KMS-11 (cell line): ENCODE data around the gene B4GALT3.
"Not testable (repeated sequence)": the region's sequence is repeated elsewhere in the genome, so short reads cannot be mapped to it uniquely, and the experiment has no call there.

ENCODE experiments used
- H2AFZ ChIP-seq: fragments of 200-600 bp; sonication (generic); 2 replicates; pipeline ENCODE4 v1.6.1; 2016; ENCODE audit warnings: antibody characterized with exemption, mixed run types, low read depth
- H3K27ac ChIP-seq: fragments of 200-600 bp; sonication (generic); 2 replicates; pipeline ENCODE4 v1.6.1; 2016; ENCODE audit warnings: mild to moderate bottlenecking, mixed run types
- H3K27me3 ChIP-seq: fragments of 200-600 bp; sonication (generic); 2 replicates; pipeline ENCODE4 v1.6.1; 2017; ENCODE audit warnings: mild to moderate bottlenecking, low read depth, mixed run types, moderate library complexity; ENCODE audit not compliant: insufficient read depth
- H3K36me3 ChIP-seq: fragments of 200-600 bp; sonication (generic); 2 replicates; pipeline ENCODE4 v1.6.1; 2017; ENCODE audit warnings: mild to moderate bottlenecking, mixed run types; ENCODE audit not compliant: insufficient read depth
- H3K4me1 ChIP-seq: fragments of 200-600 bp; sonication (generic); 2 replicates; pipeline ENCODE4 v1.6.1; 2016; ENCODE audit warnings: mild to moderate bottlenecking, low read depth, mixed run types; ENCODE audit not compliant: poor library complexity, severe bottlenecking
- H3K4me2 ChIP-seq: fragments of 200-600 bp; sonication (generic); 2 replicates; pipeline ENCODE4 v1.7.0; 2016; ENCODE audit warnings: mild to moderate bottlenecking, mixed run types
- H3K4me3 ChIP-seq: fragments of 200-600 bp; sonication (generic); IDR thresholded peaks from 2 replicates; pipeline ENCODE4 v1.6.1; 2017; ENCODE audit warnings: low read depth, low read length, mixed read lengths; ENCODE audit not compliant: insufficient read depth
- H3K79me2 ChIP-seq: fragments of 200-600 bp; sonication (generic); 2 replicates; pipeline ENCODE4 v1.6.1; 2016; ENCODE audit warnings: low read depth, mixed run types; ENCODE audit not compliant: insufficient read depth
- H3K9ac ChIP-seq: fragments of 200-600 bp; sonication (generic); 2 replicates; pipeline ENCODE4 v1.6.1; 2016; ENCODE audit warnings: mild to moderate bottlenecking, mixed run types
- H4K20me1 ChIP-seq: fragments of 200-600 bp; sonication (generic); 2 replicates; pipeline ENCODE4 v1.6.1; 2016; ENCODE audit warnings: mild to moderate bottlenecking, mixed run types; ENCODE audit not compliant: insufficient read depth
- CTCF ChIP-seq: fragments of 200-600 bp; sonication (generic); conservative IDR thresholded peaks from 2 replicates; pipeline ENCODE4 v1.6.1; 2017; ENCODE audit warnings: low read depth, mild to moderate bottlenecking, antibody characterized with exemption, low read length, moderate library complexity, mixed read lengths

The B4GALT3 gene

GRCh38 chr1:161225178-161225533 is 47.8 kb upstream of the B4GALT3 start:
- peaks cover 3% of the 10 kb centered on the region; the same call in 1 of the 2 replicates for H3K36me3 ChIP-seq
- no peak overlapping the region for H3K9ac ChIP-seq
- peaks cover 10% of the 10 kb centered on the region for H3K79me2 ChIP-seq
- H3K4me2 ChIP-seq: peak overlapping the region; percentile 57
- no peak overlapping the region for H3K4me3 ChIP-seq
- H2AFZ ChIP-seq: peak overlapping the region; percentile 70
- peak overlapping the region; percentile 16 for H3K27ac ChIP-seq
- H3K27me3 ChIP-seq: no peaks in the 10 kb centered on the region
- H3K4me1 ChIP-seq: peaks cover 23% of the 10 kb centered on the region
- TF ChIP-seq CTCF: no peak
- no peaks in the 10 kb centered on the region for H4K20me1 ChIP-seq

- Histone ChIP-seq H3K4me2 (peak overlapping the region; percentile 57), H3K4me1 (peaks cover 23% of the 10 kb centered on the region), H2AFZ (peak overlapping the region; percentile 70; the same call in 1 of the 2 replicates)
- not testable (repeated sequence) for H3K79me2 ChIP-seq, H3K36me3 ChIP-seq, H3K27ac ChIP-seq, H3K27me3 ChIP-seq, H3K4me3 ChIP-seq, H4K20me1 ChIP-seq, H3K9ac ChIP-seq
Observed at GRCh38 chr1:161224695-161225087, 47.4 kb upstream of the B4GALT3 start.

GRCh38 chr1:161223805-161224694 is 46.7 kb upstream of the B4GALT3 start:
- no peaks in the 10 kb centered on the region for H3K36me3 ChIP-seq
- H2AFZ ChIP-seq: no peak overlapping the region
- no peaks in the 10 kb centered on the region for H3K27me3 ChIP-seq
- H3K4me3 ChIP-seq: no peak overlapping the region
- H4K20me1 ChIP-seq: no peaks in the 10 kb centered on the region
- peaks cover 23% of the 10 kb centered on the region for H3K4me1 ChIP-seq
- peaks cover 10% of the 10 kb centered on the region for H3K79me2 ChIP-seq
- no peak overlapping the region for H3K9ac ChIP-seq
- H3K4me2 ChIP-seq: no peak overlapping the region
- H3K27ac ChIP-seq: no peak overlapping the region
- TF ChIP-seq CTCF: no peak

- Histone ChIP-seq H3K9ac (no peak overlapping the region), H3K27me3 (no peaks in the 10 kb centered on the region), H3K27ac (no peak overlapping the region), H2AFZ (no peak overlapping the region), H3K79me2 (peaks cover 10% of the 10 kb centered on the region), H3K4me1 (peaks cover 26% of the 10 kb centered on the region), H3K4me2 (no peak overlapping the region), H3K4me3 (no peak overlapping the region), H4K20me1 (no peaks in the 10 kb centered on the region), H3K36me3 (no peaks in the 10 kb centered on the region)
- no peak for TF ChIP-seq CTCF
Observed at GRCh38 chr1:161222175-161223019, 45.1 kb upstream of the B4GALT3 start.
